ENCODE data around the gene KCNS1.

DNA sequence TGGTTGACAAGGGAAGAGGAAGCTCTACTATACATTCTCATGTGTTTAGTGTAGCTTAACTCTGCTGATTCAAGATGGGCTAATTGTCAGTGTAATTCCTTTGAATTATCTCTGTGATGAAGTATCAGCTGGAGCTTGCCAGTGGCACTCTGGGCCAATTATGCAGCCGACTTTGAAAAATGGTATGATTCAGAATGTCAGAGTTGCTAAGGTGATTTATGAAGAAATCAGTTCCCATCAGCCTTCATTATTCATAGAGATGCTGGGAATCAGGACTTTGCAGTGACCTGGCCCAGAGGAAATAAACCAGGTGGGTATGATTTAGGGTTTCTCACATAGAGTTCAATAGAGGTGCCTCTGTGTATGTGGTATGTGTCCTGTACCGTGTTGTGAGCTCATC lies 33.4 kb downstream of the KCNS1 start:
- no peak for TF ChIP-seq GATA3 (IDR thresholded peaks at IDR 0.05; ENCODE audit: low read depth, low read length)
- no peak for TF ChIP-seq GATA2 (IDR thresholded peaks at IDR 0.05; ENCODE audit: low read depth, low read length)

Measured in SH-SY5Y (cell line).